Amniotic stem cell (primary cell): ENCODE data around the gene C2CD2.

Experiments
- DNase-seq: peaks from one replicate; lab custom pipeline; 2025; lab: John Stamatoyannopoulos, UW

The C2CD2 gene

DNA sequence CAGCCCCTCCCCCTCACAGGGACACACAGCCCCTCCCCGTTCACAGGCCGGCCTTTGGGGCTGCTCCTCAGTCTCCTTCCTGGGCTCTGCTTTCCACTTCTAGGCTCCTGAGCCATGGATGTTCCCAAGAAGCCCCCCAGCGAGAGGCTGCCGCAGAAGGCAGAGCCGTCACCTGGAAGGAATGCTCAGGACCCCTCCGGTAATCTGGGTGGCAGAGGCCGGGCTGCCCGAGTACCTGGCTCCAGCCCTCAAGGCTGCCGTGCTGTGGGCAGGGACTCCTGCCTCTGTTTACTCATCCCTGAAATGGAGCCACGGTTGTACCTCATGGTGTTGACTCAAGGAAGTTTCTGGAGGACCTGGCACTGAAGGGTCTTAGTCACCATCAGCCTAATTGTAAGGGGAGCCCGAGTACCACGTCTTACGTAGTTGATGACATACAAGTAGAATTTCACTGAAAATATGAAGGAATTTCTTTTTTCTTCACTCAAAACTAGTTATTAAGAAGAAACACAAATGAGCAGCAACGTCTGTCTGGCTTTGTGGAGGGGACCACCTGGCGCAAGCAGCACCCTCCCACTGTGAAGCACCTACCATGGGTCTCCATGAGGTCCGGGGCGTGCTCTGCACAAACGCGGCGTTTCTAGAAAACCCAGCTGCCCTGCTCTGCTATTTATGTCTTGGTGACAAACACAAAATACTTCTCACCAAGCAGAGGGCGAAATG is 108.3 kb downstream of the C2CD2 start:
- DNase-seq = no peak

- DNase-seq = no peak
These were observed 110.2 kb downstream of the C2CD2 start for GRCh38 chr21:41843584-41843983.

DNA sequence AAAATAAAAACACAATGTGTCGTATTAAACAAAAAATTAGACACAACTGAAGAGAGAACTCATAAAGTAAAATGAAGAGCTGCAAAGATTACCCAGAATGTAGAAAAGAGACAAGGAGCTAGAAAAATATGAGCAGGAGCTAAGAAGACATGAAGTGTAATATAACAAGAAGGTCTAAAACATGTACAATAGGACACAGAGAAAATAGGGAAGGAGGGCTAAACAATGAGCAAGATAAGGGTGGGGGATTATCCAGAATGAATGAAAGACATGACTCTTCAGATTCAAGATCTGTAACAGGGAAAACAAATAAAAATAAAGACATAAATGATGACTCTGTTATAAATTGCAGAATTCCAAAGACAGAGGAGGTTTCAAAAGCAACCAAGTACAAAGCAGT is 112.9 kb downstream of the C2CD2 start:
- DNase-seq = no peak

GRCh38 chr21:41839387-41840000 is 114.3 kb downstream of the C2CD2 start:
- no peak for DNase-seq

GRCh38 chr21:41837756-41838297 is 116.0 kb downstream of the C2CD2 start:
- DNase-seq = no peak

GRCh38 chr21:41836166-41837015 is 117.4 kb downstream of the C2CD2 start:
- DNase-seq = no peak

GRCh38 chr21:41835711-41836154 is 118.1 kb downstream of the C2CD2 start:
- DNase-seq = no peak
